GM19397 (cell line): ENCODE measurements around the gene CLEC20A.

ENCODE experiments used
- ATAC-seq: cut with Tn5 transposase; IDR thresholded peaks from one replicate; pipeline ENCODE4 v1.9.1; 2021; ENCODE audit warnings: mild to moderate bottlenecking, moderate library complexity; ENCODE audit not compliant: unreplicated experiment

The CLEC20A gene

DNA sequence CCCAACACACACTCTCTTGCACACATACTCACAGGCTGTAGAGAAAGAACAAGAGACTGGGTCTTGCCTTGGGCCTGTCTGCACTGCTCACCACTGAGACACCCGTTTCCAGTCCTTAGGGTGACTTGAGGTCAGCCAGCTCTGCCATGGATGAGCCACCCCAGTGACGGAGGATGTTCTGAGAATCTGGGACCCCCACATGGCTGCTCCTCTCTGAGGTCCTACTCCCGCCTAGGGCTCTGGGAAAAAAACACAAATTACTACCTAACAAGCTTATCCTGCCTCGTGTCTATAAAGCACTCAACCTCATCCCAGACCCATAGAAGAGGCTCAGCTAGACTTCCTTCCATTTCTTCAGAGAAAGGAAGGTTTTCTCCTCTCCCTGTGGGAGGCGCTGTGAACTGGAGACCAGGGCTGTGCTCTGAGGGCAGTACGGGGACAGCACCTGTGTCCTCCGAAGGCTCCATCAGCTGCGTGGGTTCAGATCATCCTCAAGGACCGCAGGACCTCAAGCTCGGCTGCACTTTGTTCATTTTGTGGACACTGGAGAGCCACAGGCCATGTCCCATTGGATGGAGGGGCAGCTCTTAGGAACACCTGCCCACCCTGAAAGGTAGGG, 4.3 kb upstream of the CLEC20A start:
- ATAC-seq, result no peak

DNA sequence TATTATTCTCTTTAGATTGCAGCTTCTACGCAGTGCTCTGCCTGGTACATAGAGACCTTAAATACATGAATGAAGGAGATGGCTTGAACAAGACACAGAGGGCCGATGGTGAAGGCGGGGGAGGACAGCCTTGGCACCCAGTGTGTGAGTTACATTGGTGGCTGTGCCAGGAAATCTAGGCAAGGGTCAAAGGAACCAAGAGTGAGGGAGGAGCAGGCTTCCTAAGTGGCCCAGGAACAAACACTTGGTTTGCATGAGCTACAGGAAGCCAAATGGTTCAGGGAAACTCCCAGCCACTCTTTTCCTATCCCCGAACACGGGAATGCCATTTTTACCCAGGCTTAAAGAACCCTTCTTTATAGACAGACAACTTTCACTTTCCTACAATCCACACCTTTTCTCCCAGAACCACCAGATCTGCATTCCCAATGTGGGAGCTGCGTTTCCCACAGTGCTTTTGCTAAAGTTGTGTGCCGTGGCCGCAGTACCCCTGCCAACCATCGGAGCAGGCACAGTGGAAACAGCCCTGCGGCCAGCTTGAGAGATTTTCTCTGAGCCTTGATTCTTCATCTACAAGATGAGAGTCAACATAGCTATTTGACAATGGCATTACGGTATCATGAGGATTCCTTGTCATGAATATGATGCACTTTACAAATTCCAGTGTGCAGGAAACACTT, 3.5 kb upstream of the CLEC20A start:
- ATAC-seq, result no peak

DNA sequence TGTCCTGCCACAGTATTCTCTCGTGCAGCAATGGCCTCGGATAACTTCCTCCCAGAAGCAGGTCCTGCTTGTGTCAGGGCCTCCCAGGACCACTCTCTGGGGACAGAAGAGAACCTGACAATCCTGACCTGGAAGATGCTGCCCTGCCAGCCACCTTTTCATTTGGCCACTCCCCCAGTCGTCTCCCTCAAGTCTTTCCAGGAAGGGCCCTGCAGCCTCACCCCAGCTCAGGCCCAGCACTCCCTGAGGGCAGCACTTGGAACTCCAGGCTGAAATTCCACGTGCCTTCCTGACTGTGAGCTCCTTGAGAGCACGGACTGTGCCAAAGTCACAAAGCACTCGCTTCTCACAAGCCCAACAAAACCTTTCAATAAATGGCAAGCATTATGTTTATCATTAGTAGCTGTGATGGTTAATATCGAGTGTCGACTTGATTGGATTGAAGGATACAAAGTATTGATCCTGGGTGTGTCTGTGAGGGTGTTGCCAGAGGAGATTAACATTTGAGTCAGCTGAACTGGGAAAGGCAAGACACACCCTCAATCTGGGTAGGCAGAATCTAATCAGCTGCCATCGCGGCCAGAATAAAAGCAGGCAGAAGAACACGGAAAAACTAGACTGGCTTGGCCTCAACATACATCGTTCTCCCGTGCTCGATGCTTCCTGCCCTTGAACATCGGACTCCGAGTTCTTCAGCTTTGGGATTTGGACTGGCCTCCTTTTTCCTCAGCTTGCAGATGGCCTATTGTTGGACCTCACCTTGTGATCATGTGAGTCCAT, 2.3 kb upstream of the CLEC20A start:
- no peak for ATAC-seq

DNA sequence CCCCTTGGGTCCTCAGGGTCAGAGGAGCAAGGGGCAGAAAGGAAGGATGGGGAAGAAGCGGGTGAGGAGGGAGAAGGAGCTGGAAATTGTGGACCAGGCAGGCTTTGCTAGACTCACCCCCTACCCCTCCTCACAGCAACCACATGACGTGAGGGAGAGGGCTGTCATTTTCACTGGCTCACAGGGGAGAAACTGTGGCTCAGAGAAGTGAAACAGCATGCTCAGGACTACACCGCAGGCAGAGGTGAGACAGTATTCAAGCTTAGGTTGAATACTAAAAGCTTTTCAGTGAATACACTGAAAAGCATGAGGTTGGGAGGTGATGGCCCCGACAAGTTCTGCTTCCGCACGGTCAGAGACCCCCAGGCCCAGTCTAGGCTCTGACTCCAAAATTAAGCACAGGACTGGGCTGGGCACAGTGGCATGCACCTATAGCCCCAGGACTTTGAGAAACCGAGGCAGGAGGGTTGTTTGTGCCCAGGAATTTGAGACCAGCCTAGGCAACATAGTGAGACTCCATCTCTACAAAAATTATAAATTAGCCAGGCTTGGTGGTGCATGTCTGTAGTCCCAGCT, 1.2 kb upstream of the CLEC20A start:
- no peak for ATAC-seq

- ATAC-seq, result no peak
These were observed 889 bp downstream of the CLEC20A start for GRCh38 chr1:178495741-178496409.

DNA sequence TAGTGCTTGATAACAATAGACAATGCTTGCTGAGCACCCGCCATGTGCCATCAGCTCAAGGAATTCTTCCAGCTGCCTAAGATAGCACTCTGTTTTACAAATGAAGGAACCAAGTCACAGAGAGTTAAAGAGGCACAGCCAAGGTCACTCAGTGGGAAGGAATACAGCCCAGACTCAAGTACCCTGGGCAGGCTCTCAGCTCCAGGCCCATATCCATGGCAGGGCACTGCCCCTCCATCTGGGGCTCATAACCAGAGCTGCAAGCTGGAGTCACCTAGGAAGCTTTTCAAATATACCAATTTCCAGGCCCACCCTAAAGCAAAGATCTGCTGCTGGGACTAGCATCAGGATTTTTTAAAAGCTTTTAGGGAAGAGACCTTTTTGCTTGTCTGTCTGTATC, 1.6 kb downstream of the CLEC20A start:
- no peak for ATAC-seq

DNA sequence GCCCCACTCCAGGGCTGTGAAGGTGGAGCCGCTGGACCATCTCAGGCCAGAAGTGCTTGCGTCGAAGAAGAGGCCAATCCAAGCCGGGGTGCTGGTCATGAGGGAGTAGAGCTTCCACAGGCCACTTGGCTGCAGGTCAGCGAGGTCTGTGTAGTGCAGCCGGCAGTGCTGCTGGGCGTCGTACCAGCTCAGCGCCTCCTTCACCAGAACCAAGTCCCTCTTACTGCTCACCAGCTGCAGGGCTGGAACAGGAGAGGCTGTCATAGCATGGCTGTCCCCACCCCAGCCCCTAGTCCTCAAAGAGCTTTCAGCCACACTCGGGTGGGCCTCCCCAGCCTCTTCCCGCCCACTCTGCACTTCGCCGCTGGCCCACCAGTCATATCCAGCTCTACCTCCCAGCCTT, 2.2 kb downstream of the CLEC20A start:
- ATAC-seq, result no peak

- no peak for ATAC-seq
These were observed 3.4 kb downstream of the CLEC20A start for GRCh38 chr1:178493301-178493741.

DNA sequence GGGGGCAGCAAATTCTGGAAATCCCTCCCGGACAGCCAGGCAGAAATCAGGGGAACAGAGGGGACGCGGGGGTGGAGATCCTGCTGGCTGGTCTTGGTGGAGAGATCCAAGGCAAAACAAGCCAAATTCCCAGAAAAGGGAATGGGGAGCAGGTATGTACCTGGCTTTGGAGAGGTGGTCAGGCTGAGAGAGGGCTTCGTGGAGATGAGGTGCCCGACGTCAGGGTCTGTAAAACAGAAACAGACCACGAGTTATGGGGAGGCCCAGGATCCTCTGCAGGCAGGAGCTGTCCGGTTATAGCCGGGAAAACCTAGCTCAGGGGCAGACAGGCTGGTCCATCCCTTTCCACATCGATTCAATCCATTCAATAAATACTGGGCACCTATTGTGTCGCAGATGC, 4.4 kb downstream of the CLEC20A start:
- ATAC-seq, result no peak

DNA sequence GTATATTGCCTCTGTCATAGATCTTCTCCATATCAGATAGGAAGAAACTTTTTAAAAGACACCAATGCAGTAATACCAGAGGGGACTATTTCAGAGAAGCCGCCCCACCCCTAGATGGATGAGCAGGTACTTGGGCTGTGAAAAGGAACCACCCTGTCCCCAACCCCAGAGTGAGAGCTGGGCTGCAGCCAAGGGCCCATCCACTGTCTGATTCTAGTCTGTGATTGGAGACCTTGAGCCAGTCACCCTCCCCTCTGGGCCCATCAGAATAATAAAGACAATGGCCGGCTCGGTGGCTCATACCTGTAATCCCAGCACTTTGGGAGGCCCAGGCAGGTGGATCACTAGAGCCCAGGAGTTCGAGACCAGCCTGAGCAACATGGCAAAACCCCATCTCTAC, 5.0 kb downstream of the CLEC20A start:
- ATAC-seq, result no peak

GRCh38 chr1:178490967-178491366, 5.8 kb downstream of the CLEC20A start:
- no peak for ATAC-seq

- ATAC-seq, result no peak
These were observed 6.6 kb downstream of the CLEC20A start for GRCh38 chr1:178490136-178490535.

DNA sequence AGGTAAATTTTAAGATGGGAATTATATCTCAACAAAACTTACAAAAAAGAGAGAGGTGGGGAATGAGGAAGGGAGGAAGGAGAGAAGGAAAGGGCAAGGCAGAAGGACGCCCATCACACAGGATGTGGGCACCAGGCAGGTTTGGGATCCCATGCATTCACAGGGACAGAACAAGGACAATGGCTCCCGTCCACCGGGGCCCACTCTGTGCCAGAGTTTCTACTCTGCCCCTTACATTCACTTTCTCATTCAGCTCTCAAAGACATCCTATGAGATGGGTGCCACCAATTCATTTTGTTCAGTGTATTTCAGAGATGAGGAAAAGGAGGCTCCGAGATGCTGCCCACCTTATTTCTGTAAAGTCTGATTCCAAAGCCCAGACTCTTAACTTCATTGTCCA, 7.4 kb downstream of the CLEC20A start:
- ATAC-seq, result no peak

DNA sequence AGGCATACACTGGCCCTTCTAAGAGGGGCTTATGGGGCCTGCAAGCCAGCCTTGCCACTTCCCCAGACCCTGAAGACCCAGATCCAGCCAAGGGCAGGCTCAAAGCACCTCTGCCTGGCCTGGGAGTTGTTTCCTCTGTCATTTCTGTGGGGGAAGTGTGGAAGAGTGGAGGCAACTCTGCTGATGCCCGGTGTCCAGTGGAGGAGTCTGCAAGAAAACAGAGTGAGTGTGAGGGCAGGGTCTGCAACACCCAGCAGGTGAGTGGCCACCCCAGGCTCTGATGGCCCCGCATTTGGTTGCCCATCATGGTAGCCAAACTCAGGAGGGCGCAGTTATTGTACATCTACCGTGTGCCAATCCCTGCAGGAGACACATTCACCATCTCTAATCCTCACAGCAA, 8.4 kb downstream of the CLEC20A start:
- no peak for ATAC-seq

- no peak for ATAC-seq
These were observed 9.6 kb downstream of the CLEC20A start for GRCh38 chr1:178487070-178487615.

DNA sequence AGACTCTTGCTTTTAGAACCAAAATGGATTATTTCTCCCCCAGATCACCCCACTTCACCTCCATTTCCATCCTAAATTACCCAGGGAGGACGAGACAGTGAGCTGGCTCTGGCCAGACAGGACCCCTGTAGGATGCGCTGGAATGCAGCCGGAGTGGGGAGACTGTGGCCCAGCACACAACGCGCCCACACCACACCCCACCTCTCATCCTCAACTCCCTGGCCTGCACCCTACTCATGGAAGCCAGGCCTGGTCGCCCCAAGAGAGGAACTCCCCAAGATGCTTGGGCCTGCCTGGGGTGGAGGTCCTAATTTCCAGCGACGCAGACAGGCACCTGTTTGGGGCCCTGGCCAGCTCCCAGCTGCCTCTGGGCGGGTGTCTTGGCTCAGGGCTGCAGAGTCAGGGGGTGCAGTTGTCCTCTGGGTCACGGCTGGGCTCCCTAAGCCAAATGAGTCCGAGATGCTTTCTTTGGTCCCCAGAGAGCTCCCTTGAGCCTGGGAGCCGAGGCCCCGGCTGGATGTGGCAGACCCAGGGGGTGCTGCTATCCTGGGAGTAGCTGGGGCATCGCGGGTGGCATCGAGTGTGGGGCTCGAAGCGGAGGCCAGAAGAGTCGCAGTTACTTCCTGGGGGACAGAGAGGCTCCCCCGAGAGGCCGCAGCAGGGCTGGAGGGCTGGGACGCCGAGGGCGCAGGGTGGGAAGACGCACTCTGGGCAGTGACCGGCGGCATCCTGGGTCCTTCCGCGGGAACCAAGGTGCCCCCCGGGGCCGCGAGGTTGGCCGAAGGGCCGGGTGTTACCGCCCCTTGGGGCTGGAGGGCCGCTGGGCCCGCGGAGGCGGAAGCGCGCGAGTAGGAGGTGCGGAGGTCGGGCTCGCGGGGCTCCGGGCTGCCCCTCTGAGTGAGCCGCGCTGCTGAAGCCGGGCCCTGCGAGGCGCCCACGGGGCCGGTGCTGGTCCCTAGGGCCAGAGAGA, 10.4 kb downstream of the CLEC20A start:
- no peak for ATAC-seq

- ATAC-seq, result no peak
These were observed 11.2 kb downstream of the CLEC20A start for GRCh38 chr1:178485541-178485981.

GRCh38 chr1:178484698-178485225, 12.0 kb downstream of the CLEC20A start:
- ATAC-seq, result no peak

GRCh38 chr1:178483251-178483957, 13.4 kb downstream of the CLEC20A start:
- no peak for ATAC-seq
